GM21619 (cell line): ENCODE results near the gene MRPS12.
"Not testable (repeated sequence)": the region's sequence is repeated elsewhere in the genome, so short reads cannot be mapped to it uniquely, and the experiment has no call there.

ENCODE experiments used
- ATAC-seq: cut with Tn5 transposase; IDR thresholded peaks from one replicate; pipeline ENCODE4 v1.9.1; 2021; ENCODE audit not compliant: unreplicated experiment

Gene MRPS12

GRCh38 chr19:38933544-38933943, 2.8 kb downstream of the MRPS12 start:
- no peak for ATAC-seq

- no peak for ATAC-seq
Measured at GRCh38 chr19:38939957-38940356, 9.2 kb downstream of the MRPS12 start.

- not testable (repeated sequence) for ATAC-seq
Measured at GRCh38 chr19:38941466-38941865, 10.7 kb downstream of the MRPS12 start.

- ATAC-seq: no peak
Measured at GRCh38 chr19:38941979-38942378, 11.2 kb downstream of the MRPS12 start.

- ATAC-seq: no peak
Measured at GRCh38 chr19:38942471-38943181, 11.9 kb downstream of the MRPS12 start.

- ATAC-seq: no peak
Measured at GRCh38 chr19:38944981-38945506, 14.3 kb downstream of the MRPS12 start.

- ATAC-seq: no peak
Measured at GRCh38 chr19:38945562-38946228, 15.0 kb downstream of the MRPS12 start.

GRCh38 chr19:38946229-38947010, 15.7 kb downstream of the MRPS12 start:
- ATAC-seq: no peak

- ATAC-seq: no peak
Measured at GRCh38 chr19:38949580-38950367, 19.0 kb downstream of the MRPS12 start.

- no peak for ATAC-seq
Measured at GRCh38 chr19:38951187-38951586, 20.4 kb downstream of the MRPS12 start.

GRCh38 chr19:38952395-38953165, 21.8 kb downstream of the MRPS12 start:
- no peak for ATAC-seq

- no peak for ATAC-seq
Measured at GRCh38 chr19:38953677-38954076, 22.9 kb downstream of the MRPS12 start.

GRCh38 chr19:38956264-38956663, 25.5 kb downstream of the MRPS12 start:
- ATAC-seq: no peak

GRCh38 chr19:38958301-38958700, 27.6 kb downstream of the MRPS12 start:
- ATAC-seq: no peak

- no peak for ATAC-seq
Measured at GRCh38 chr19:38959618-38960017, 28.9 kb downstream of the MRPS12 start.

GRCh38 chr19:38964738-38965137, 34.0 kb downstream of the MRPS12 start:
- ATAC-seq: no peak

GRCh38 chr19:38966149-38966548, 35.4 kb downstream of the MRPS12 start:
- ATAC-seq: not testable (repeated sequence)

- no peak for ATAC-seq
Measured at GRCh38 chr19:38970664-38971532, 40.2 kb downstream of the MRPS12 start.

- no peak for ATAC-seq
Measured at GRCh38 chr19:38971672-38972071, 40.9 kb downstream of the MRPS12 start.
